H1 (cell line): Measurements from ENCODE around the gene MUC4. TPM values are rescaled to one million over a fixed set of nuclear protein-coding genes. Genes with fewer than 3 reads are reported as not detected.

ENCODE experiments used
- FOSL1 ChIP-seq: IDR thresholded peaks from 2 replicates; pipeline ENCODE4 v1.6.1; 2011; ENCODE audit warnings: mild to moderate bottlenecking, low read depth, low read length, moderate library complexity; ENCODE audit not compliant: insufficient read depth
- SRF ChIP-seq: IDR thresholded peaks from 2 replicates; pipeline ENCODE4 v1.6.1; 2011; ENCODE audit warnings: mild to moderate bottlenecking, low read depth, low read length, moderate library complexity
- polyA plus RNA-seq, 7 experiments: library from polyadenylated mRNA; depleted of rRNA in 3 of 7; stranded (reverse) in 5 of 7; unstranded in 2 of 7; fragments of >200 nt in 5 of 7; fragments of 200-250 nt in 2 of 7; gene quantifications; 1 replicate in 5 of 7; 2 replicates in 1 of 7; 4 replicates in 1 of 7; pipeline versions ENCODE4 v1.2.1 to v1.2.3, GENCODE V29; 2011 to 2013; ENCODE audit warnings: missing spikeins in 2 of 7, mixed read lengths in 2 of 7
- total RNA-seq: library from RNA; stranded (reverse); fragmentation: NEBNext Ultra II Directional; extraction: Animal tissue kit (Norgen Biotek cat#: 25700); gene quantifications from 2 replicates; pipeline ENCODE4 v1.2.1, GENCODE V29; 2021

MUC4 gene
- total and polyA plus RNA-seq, 2 of the 8 experiments (the other 6 are each of a cell fraction or from before 2014, with no cell fraction given) = 0.89 to 2.0 TPM

DNA sequence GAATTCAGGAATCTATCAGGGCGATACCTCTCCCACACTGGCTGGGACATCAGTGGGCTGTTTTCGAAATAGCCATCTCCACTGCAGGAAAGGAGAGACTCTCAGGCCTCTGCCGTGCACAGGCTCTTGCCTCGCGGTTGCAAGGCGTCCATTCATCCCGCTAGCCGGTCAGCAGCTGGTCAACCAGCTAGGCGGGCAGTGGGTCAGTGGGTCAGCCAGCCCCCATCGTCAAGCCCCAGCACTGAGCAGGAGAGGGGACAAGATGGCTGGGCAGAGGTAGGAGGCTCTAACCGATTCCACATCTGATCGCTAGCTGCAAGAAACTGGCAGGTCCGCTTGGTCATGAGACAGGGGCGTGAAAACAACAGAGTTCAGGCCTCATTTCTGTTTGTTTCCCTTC is 45.1 kb downstream of the MUC4 start (continued):
- TF ChIP-seq FOSL1 (no peak), SRF (no peak)
